Heart right ventricle (tissue), 16 donors: ENCODE measurements around the gene ZNF385A. TPM values are rescaled to one million over a fixed set of nuclear protein-coding genes. Genes with fewer than 3 reads are reported as not detected.

Source experiments
- ATAC-seq, 8 donors: fragments of 200-7000 bp; cut with Tn5 transposase; one replicate each; pipeline ENCODE4 v1.9.1; 2020; ENCODE audit warnings: mild to moderate bottlenecking in 8 of 8, moderate library complexity in 8 of 8, moderate number of reproducible peaks in 1 of 8
- DNase-seq, 2 donors: peaks; one replicate each; pipeline ENCODE4 v3.0.0-alpha.2; 2020
- H3K27ac ChIP-seq, 10 donors: fragments of 200-600 bp; sonication (generic) in 2 of 10; one replicate each; pipeline versions ENCODE4 v1.5.0 to v1.8.0; 2020 to 2022; ENCODE audit warnings: mild to moderate bottlenecking in 3 of 10
- H3K27me3 ChIP-seq, 7 donors: fragments of 200-600 bp; one replicate each; pipeline ENCODE4 v1.8.0; 2021 to 2022; ENCODE audit warnings: mild to moderate bottlenecking in 2 of 7
- H3K36me3 ChIP-seq, 9 donors: fragments of 200-600 bp; sonication (generic) in 1 of 9; one replicate each; pipeline versions ENCODE4 v1.5.0 to v1.8.0; 2020 to 2022; ENCODE audit warnings: mild to moderate bottlenecking in 2 of 9
- H3K4me1 ChIP-seq, 9 donors: fragments of 200-600 bp; sonication (generic) in 1 of 9; one replicate each; pipeline versions ENCODE4 v1.5.0 to v1.8.0; 2020 to 2022; ENCODE audit warnings: mild to moderate bottlenecking in 4 of 9
- H3K4me3 ChIP-seq, 10 donors: fragments of 200-600 bp; sonication (generic) in 2 of 10; one replicate each; pipeline versions ENCODE4 v1.5.0 to v1.8.0; 2020 to 2022; ENCODE audit warnings: mild to moderate bottlenecking in 7 of 10, moderate library complexity in 2 of 10
- H3K9me3 ChIP-seq, 11 donors: fragments of 200-600 bp in 10 of 11; sonication (generic) in 2 of 11; one replicate each; pipeline versions ENCODE4 v1.5.0 to v1.8.0; 2013 to 2022; ENCODE audit warnings: mild to moderate bottlenecking in 2 of 11, control low read depth in 1 of 11, moderate library complexity in 1 of 11
- CTCF ChIP-seq, 9 donors: fragments of 200-600 bp; sonication (generic) in 2 of 9; IDR thresholded peaks; one replicate each; pipeline versions ENCODE4 v1.5.0 to v1.8.0; 2021 to 2022; ENCODE audit warnings: antibody characterized with exemption in 9 of 9, mild to moderate bottlenecking in 5 of 9, moderate library complexity in 1 of 9
- WGBS, 2 donors: extraction: QIAGEN DNeasy Blood & Tissue Kit; methylation state at CpG; one replicate each; pipeline ENCODE4 v1.1.7; 2013; ENCODE audit warnings: inconsistent platforms in 1 of 2; 5-methylcytosine and 5-hydroxymethylcytosine counted together
- intact Hi-C, 10 donors: fragments of 100-400 bp; cut with DNase I; formaldehyde crosslinking; loops; one replicate each; pipeline versions ENCODE4 v1.11.1 to v1.14.2; 2022
- polyA plus RNA-seq, 2 donors: library from polyadenylated mRNA; stranded (reverse); fragments of 200-250 nt; gene quantifications; one replicate each; pipeline ENCODE4 v1.2.3, GENCODE V29; 2013
- total RNA-seq, 10 donors: library from RNA; stranded (reverse); fragmentation: NEBNext Ultra II Directional in 3 of 10; extraction: Animal tissue kit (Norgen Biotek cat#: 25700) in 3 of 10; gene quantifications; one replicate each; pipeline versions ENCODE4 v1.2.1 to v1.2.4, GENCODE V29; 2021 to 2023
- donor health status: Arrhythmogenic right ventricular cardiomyopathy.
- donor health status: ischemic (EF 13 %, LVEDD 7.1; RV severe dilation, severe dysfunction).
- donor health status: healthy with polysubstance abuse.
- donor health status: DM: no; HTN: yes; CAD: no.
- donor health status: DM: no; HTN: no; CAD: no.
- donor health status: ischemic (EF 25% LVEDD 6.9; RV normal size, moderate dysfunction).
- donor health status: ischemic (EF 25% LVEDD 5.7; RV mildly dilated, moderate dysfunction).
- donor health status: healthy.
- donor health status: DM: yes; HTN: yes; CAD: no.
- donor health status: Ischemic cardiomyopathy.
- donor health status: ischemic (EF 35%, LVEDD 5.7; RV mildly dilated, moderate dysfunction).
- donor health status: nonischemic (EF 11% LVEDD 7.7; RV severe dilation, severe dysfunction).
- donor health status: DM: yes; HTN: yes; CAD: no.
- donor health status: PGD.
- donor health status: ischemic (EF 29% LVEDD 5.4; RV normal size, mild dysfunction).
- donor health status: nonischemic (EF 23%, LVEDD 6.1; RV moderate dilation, normal function).

ZNF385A gene
- total and polyA plus RNA-seq, 12 donors: 3.8 to 19.1 (median 5.8) TPM

- Histone ChIP-seq H3K27ac (peak overlapping the region; percentile 32 to 86 (median 74)), H3K9me3 (no peaks in the 10 kb centered on the region), H3K27me3 (no peaks in the 10 kb centered on the region), H3K36me3 (peaks cover 0 to 52% (median 38%) of the 10 kb centered on the region in 9 donors), H3K4me1 (peaks cover 0 to 38% (median 17%) of the 10 kb centered on the region in 9 donors), H3K4me3 (peak overlapping the region in 8 of 10 donors; percentile 2 to 51 (median 36))
- 16 to 35% methylated on average over 21 of the region's 21 CpGs for WGBS, 2 donors
- no peak for TF ChIP-seq CTCF (IDR thresholded peaks at IDR 0.05)
- ATAC-seq (peak; percentile 22 to 90 (median 79)), DNase-seq (peak; percentile 48 to 65)
- intact Hi-C loops: loop anchor here in 1 of 10 donors (10.0 kb wide), 1 partner anchor 337 kb away; no protein-coding TSS in a partner anchor
Observed at GRCh38 chr12:54352022-54352531, 32.5 kb downstream of the ZNF385A start.

- no peak for ATAC-seq
- TF ChIP-seq CTCF (IDR thresholded peaks at IDR 0.05): no peak
- H3K36me3 ChIP-seq: peaks cover 0 to 60% (median 45%) of the 10 kb centered on the region in 9 donors
- intact Hi-C loops: loop anchor here in 1 of 10 donors (10.0 kb wide), 1 partner anchor 337 kb away; no protein-coding TSS in a partner anchor
- peaks cover 0 to 38% (median 17%) of the 10 kb centered on the region in 9 donors for H3K4me1 ChIP-seq
- 66 to 74% methylated on average over 4 of the region's 4 CpGs for WGBS, 2 donors
- H3K27ac ChIP-seq: peak overlapping the region in 7 of 10 donors; percentile 44 to 86 (median 80)
- H3K27me3 ChIP-seq: no peaks in the 10 kb centered on the region
- H3K9me3 ChIP-seq: no peaks in the 10 kb centered on the region
- DNase-seq: no peak
- peak overlapping the region in 1 of 10 donors; percentile 47 for H3K4me3 ChIP-seq
Observed at GRCh38 chr12:54351341-54351740, 33.2 kb downstream of the ZNF385A start.

GRCh38 chr12:54350743-54351142 lies 33.8 kb downstream of the ZNF385A start:
- DNase-seq (no peak), ATAC-seq (no peak)
- WGBS, 2 donors: 61 to 71% methylated on average over 3 of the region's 3 CpGs
- H3K27ac ChIP-seq: peak overlapping the region in 5 of 10 donors; percentile 7 to 86 (median 79)
- H3K4me1 ChIP-seq: peaks cover 0 to 38% (median 17%) of the 10 kb centered on the region in 9 donors
- no peaks in the 10 kb centered on the region for H3K27me3 ChIP-seq
- no peaks in the 10 kb centered on the region for H3K9me3 ChIP-seq
- H3K36me3 ChIP-seq: peaks cover 0 to 66% (median 50%) of the 10 kb centered on the region in 9 donors
- intact Hi-C loops: loop anchor here in 1 of 10 donors (10.0 kb wide), 1 partner anchor 336 kb away; no protein-coding TSS in a partner anchor
- no peak overlapping the region for H3K4me3 ChIP-seq
- TF ChIP-seq CTCF (IDR thresholded peaks at IDR 0.05): no peak

GRCh38 chr12:54349679-54350078 lies 34.9 kb downstream of the ZNF385A start:
- Histone ChIP-seq H3K4me1 (peaks cover 0 to 38% (median 17%) of the 10 kb centered on the region in 9 donors), H3K27me3 (no peaks in the 10 kb centered on the region), H3K9me3 (no peaks in the 10 kb centered on the region), H3K27ac (no peak overlapping the region), H3K4me3 (no peak overlapping the region), H3K36me3 (peaks cover 0 to 76% (median 60%) of the 10 kb centered on the region in 9 donors)
- DNase-seq: no peak
- ATAC-seq: no peak
- no peak for TF ChIP-seq CTCF (IDR thresholded peaks at IDR 0.05)
- intact Hi-C loops: loop anchor here in 1 of 10 donors (10.0 kb wide), 1 partner anchor 335 kb away; no protein-coding TSS in a partner anchor
